ENCODE measurements around the gene NTRK3.

Gene NTRK3

DNA sequence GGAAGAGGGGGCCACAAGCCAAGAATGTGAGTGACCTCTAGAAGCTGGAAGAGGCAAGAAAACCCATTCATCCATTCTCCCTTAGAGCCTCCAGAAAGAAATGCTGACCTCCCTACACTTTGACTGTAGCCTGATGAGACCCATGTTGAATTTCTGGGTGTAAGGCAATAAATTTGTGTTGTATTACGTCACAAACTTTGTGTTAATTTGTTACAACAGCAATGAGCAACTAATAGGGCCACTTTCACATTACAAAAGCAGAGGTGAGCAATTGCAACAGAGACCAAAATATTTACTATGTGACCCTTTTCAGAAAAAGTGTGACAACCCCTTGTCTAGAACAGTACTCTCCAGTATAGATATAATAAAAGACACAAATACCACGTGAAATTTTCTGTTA lies 101.2 kb downstream of the NTRK3 start:
- H3K27me3 ChIP-seq (ENCODE audit: control insufficient read depth in 2 of 2, insufficient read depth in 2 of 2, low read length in 2 of 2): no peaks in the 10 kb centered on the region
- H3K4me1 ChIP-seq (ENCODE audit: control insufficient read depth in 2 of 2, insufficient read depth in 2 of 2, low read length in 2 of 2): no peaks in the 10 kb centered on the region
- H3K36me3 ChIP-seq (ENCODE audit: control insufficient read depth in 2 of 2, insufficient read depth in 2 of 2, low read length in 2 of 2): no peaks in the 10 kb centered on the region

DNA sequence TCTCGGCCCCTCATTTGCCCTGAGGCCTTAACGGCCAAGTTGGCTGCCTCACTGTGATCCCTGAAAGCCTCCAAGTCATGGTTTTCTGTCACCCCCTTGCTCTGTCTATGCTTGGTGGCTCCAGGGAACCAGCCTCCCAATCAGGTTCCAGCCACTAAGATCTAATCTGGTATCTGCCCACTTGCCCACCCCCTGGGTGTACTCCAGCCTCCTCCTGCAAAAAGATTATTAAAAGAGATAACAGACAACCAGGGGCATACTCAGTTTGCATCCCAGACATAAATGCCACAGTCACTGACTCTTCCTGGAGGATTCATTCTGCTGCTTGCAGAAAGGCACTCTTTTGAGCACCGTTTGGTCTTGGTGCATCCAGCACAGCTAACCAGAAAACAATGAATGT lies 103.9 kb downstream of the NTRK3 start:
- H3K9ac ChIP-seq (ENCODE audit: low read depth in 1 of 2, low read length in 2 of 2): no peak overlapping the region
- H3K9me3 ChIP-seq (ENCODE audit: control insufficient read depth in 2 of 2, low read length in 2 of 2): no peaks in the 10 kb centered on the region
- H3K27ac ChIP-seq (ENCODE audit: low read depth in 2 of 2, low read length in 2 of 2): no peak overlapping the region
- no peaks in the 10 kb centered on the region for H3K4me1 ChIP-seq (ENCODE audit: control insufficient read depth in 2 of 2, insufficient read depth in 2 of 2, low read length in 2 of 2)
- no peak overlapping the region for H3K4me3 ChIP-seq (ENCODE audit: low read length in 2 of 2)
- H3K27me3 ChIP-seq (ENCODE audit: control insufficient read depth in 2 of 2, insufficient read depth in 2 of 2, low read length in 2 of 2): no peaks in the 10 kb centered on the region
- no peaks in the 10 kb centered on the region for H3K36me3 ChIP-seq (ENCODE audit: control insufficient read depth in 2 of 2, insufficient read depth in 2 of 2, low read length in 2 of 2)

More for the DNA sequence above, 101.2 kb downstream of the NTRK3 start:
- no peak overlapping the region for H3K27ac ChIP-seq (ENCODE audit: low read depth in 2 of 2, low read length in 2 of 2)
- no peaks in the 10 kb centered on the region for H3K9me3 ChIP-seq (ENCODE audit: control insufficient read depth in 2 of 2, low read length in 2 of 2)
- H3K9ac ChIP-seq (ENCODE audit: low read depth in 1 of 2, low read length in 2 of 2): no peak overlapping the region
- H3K4me3 ChIP-seq (ENCODE audit: low read length in 2 of 2): no peak overlapping the region

DNA sequence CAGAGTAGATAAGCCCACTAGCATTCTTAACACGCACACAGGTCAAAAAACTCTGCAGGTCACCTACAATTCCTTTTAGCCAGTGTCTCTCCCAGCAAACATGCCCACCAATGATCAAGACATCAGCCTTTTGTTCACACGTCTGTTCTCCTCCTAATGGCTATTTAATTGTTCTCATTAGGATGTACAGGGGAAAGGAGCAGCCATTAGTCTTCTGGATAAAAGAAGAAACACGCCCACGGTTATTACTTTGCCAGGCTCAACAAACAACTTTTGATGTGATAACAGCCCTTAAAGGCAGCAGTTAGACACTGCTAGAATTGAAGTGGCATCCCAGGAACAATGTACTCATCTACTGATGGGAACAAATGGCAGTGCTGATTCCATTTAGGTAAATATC lies 108.8 kb downstream of the NTRK3 start:
- H3K4me1 ChIP-seq (ENCODE audit: control insufficient read depth in 2 of 2, insufficient read depth in 2 of 2, low read length in 2 of 2): no peaks in the 10 kb centered on the region
- no peaks in the 10 kb centered on the region for H3K9me3 ChIP-seq (ENCODE audit: control insufficient read depth in 2 of 2, low read length in 2 of 2)
- no peak overlapping the region for H3K9ac ChIP-seq (ENCODE audit: low read depth in 1 of 2, low read length in 2 of 2)
- H3K4me3 ChIP-seq (ENCODE audit: low read length in 2 of 2): no peak overlapping the region
- no peaks in the 10 kb centered on the region for H3K27me3 ChIP-seq (ENCODE audit: control insufficient read depth in 2 of 2, insufficient read depth in 2 of 2, low read length in 2 of 2)
- no peak overlapping the region for H3K27ac ChIP-seq (ENCODE audit: low read depth in 2 of 2, low read length in 2 of 2)
- H3K36me3 ChIP-seq (ENCODE audit: control insufficient read depth in 2 of 2, insufficient read depth in 2 of 2, low read length in 2 of 2): no peaks in the 10 kb centered on the region

DNA sequence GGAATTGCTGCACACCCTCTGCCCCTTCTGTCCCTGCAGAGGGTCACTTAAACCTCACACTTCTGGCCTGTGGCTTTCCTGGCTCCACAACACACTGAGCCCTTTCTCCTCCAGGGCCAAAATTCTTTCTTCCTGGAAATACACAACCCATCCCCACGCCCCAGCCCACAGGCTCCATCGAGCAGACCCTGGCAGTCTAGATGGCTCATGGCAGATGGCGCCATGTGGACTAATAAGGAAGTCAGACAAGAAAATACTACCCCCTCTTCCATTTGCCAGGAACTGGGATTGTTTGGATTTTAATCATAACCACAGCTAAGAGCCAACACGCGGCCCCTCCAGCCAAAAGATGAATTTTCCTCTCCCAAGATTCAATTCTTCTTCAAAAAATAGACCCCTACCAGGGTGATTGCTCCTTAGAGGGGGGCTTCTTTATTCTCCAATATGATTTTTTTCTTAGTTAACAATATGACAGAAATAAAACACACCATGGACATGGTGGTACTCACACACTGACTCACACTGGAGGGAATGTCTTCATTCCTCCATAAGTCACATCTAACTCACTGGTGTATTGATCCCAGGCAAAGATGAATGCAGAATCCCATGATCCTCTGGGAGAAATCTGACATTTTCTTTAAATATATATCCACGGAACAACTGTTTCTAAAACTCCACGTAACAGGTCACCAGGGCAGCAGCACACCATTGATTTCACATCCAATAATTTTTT lies 111.5 kb downstream of the NTRK3 start:
- Histone ChIP-seq H3K27ac (ENCODE audit: low read depth in 2 of 2, low read length in 2 of 2) (no peak overlapping the region), H3K27me3 (ENCODE audit: control insufficient read depth in 2 of 2, insufficient read depth in 2 of 2, low read length in 2 of 2) (no peaks in the 10 kb centered on the region), H3K4me1 (ENCODE audit: control insufficient read depth in 2 of 2, insufficient read depth in 2 of 2, low read length in 2 of 2) (no peaks in the 10 kb centered on the region), H3K9ac (ENCODE audit: low read depth in 1 of 2, low read length in 2 of 2) (no peak overlapping the region), H3K9me3 (ENCODE audit: control insufficient read depth in 2 of 2, low read length in 2 of 2) (no peaks in the 10 kb centered on the region), H3K36me3 (ENCODE audit: control insufficient read depth in 2 of 2, insufficient read depth in 2 of 2, low read length in 2 of 2) (no peaks in the 10 kb centered on the region), H3K4me3 (ENCODE audit: low read length in 2 of 2) (no peak overlapping the region)

DNA sequence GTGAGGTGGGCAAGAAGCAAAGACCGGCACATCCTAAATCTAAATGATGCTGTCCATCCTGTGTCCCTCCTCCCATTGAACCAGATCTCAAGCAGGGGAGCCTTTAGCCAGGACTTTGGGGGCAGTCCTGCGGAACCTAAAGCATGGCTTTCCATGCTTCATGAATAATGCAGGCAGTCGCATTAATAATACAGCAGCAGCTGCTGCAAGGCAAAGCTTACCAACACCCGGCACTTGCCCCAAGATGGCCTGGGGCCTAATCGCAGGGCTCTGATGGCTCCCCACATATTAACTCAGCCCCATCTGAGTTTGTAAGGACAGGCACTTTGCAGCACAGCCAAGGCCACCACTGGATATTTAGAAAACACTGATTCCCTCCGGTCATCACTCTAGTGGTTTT lies 114.4 kb downstream of the NTRK3 start:
- Histone ChIP-seq H3K27me3 (ENCODE audit: control insufficient read depth in 2 of 2, insufficient read depth in 2 of 2, low read length in 2 of 2) (no peaks in the 10 kb centered on the region), H3K27ac (ENCODE audit: low read depth in 2 of 2, low read length in 2 of 2) (no peak overlapping the region), H3K36me3 (ENCODE audit: control insufficient read depth in 2 of 2, insufficient read depth in 2 of 2, low read length in 2 of 2) (no peaks in the 10 kb centered on the region), H3K9ac (ENCODE audit: low read depth in 1 of 2, low read length in 2 of 2) (no peak overlapping the region), H3K4me1 (ENCODE audit: control insufficient read depth in 2 of 2, insufficient read depth in 2 of 2, low read length in 2 of 2) (no peaks in the 10 kb centered on the region), H3K9me3 (ENCODE audit: control insufficient read depth in 2 of 2, low read length in 2 of 2) (no peaks in the 10 kb centered on the region), H3K4me3 (ENCODE audit: low read length in 2 of 2) (no peak overlapping the region)

DNA sequence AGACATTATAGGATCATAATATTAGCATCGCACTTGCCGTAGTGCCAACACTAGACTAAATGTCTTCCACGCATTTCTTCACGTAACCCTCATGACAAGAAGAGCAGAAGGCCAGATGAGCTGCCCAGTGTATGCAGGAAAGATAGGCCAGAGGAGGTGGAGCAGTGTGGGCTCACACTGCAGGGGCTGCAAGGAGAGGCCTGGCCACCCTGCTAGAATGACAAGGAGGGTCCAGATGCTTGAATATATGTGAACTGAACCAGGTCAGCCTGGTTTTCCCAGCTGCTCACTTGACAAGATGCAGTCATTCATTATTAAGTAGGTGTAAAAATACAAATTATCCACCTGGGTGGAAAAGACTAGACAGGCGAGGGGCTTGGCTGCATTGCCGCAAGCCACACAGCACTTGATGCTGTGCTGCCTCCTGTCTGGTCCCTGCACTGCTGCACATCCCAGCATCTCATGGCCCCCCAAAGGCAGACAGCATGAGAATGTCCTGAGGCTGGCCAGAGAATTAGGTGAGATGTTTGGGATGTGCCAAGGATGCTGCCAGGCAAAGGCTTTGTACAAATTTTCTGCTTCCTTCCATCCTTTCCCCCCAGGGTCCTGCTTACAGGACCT lies 115.2 kb downstream of the NTRK3 start:
- no peak overlapping the region for H3K27ac ChIP-seq (ENCODE audit: low read depth in 2 of 2, low read length in 2 of 2)
- H3K27me3 ChIP-seq (ENCODE audit: control insufficient read depth in 2 of 2, insufficient read depth in 2 of 2, low read length in 2 of 2): no peaks in the 10 kb centered on the region
- H3K4me3 ChIP-seq (ENCODE audit: low read length in 2 of 2): no peak overlapping the region
- no peaks in the 10 kb centered on the region for H3K4me1 ChIP-seq (ENCODE audit: control insufficient read depth in 2 of 2, insufficient read depth in 2 of 2, low read length in 2 of 2)
- no peak overlapping the region for H3K9ac ChIP-seq (ENCODE audit: low read depth in 1 of 2, low read length in 2 of 2)
- no peaks in the 10 kb centered on the region for H3K36me3 ChIP-seq (ENCODE audit: control insufficient read depth in 2 of 2, insufficient read depth in 2 of 2, low read length in 2 of 2)
- H3K9me3 ChIP-seq (ENCODE audit: control insufficient read depth in 2 of 2, low read length in 2 of 2): no peaks in the 10 kb centered on the region

DNA sequence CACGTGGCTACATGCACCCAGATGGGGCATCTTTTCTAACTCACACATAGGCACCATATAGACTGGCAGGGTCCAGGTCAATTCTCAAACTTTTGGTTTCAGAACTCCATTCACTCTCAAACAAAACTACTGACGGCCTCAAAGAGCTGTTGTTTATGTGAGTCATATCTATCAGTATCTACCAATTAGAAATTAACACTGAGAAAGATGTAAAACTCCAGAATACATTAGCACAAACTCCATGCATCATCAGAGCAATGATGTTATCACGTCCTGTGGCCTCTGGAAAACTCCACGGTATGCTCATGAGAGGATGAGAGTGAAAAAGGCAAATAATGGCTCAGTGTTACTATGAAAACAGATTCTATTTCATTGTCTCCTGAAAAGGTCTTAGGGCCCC lies 116.1 kb downstream of the NTRK3 start:
- H3K36me3 ChIP-seq (ENCODE audit: control insufficient read depth in 2 of 2, insufficient read depth in 2 of 2, low read length in 2 of 2): no peaks in the 10 kb centered on the region
- no peaks in the 10 kb centered on the region for H3K9me3 ChIP-seq (ENCODE audit: control insufficient read depth in 2 of 2, low read length in 2 of 2)
- H3K4me1 ChIP-seq (ENCODE audit: control insufficient read depth in 2 of 2, insufficient read depth in 2 of 2, low read length in 2 of 2): no peaks in the 10 kb centered on the region
- no peak overlapping the region for H3K4me3 ChIP-seq (ENCODE audit: low read length in 2 of 2)
- no peak overlapping the region for H3K9ac ChIP-seq (ENCODE audit: low read depth in 1 of 2, low read length in 2 of 2)
- no peak overlapping the region for H3K27ac ChIP-seq (ENCODE audit: low read depth in 2 of 2, low read length in 2 of 2)
- H3K27me3 ChIP-seq (ENCODE audit: control insufficient read depth in 2 of 2, insufficient read depth in 2 of 2, low read length in 2 of 2): no peaks in the 10 kb centered on the region

DNA sequence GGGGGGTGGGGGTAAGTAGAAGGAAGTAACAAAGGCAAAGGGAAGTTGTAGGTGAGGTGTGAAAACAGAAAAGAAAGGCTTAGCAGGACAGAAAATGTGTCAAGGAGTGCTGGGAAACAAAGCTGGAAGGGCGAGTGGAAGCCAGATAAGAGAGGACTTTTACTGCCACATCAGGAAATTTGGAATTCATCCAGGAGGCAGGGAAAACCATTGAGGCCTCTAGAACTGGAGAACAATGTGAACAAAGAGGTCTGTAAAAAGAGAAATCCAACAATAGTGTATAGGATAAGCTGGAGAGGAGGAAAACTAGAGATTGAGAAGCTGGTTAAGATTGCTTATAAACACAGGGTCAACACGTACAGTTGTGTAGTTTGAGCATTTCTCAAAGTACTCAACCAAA lies 116.6 kb downstream of the NTRK3 start:
- H3K27me3 ChIP-seq (ENCODE audit: control insufficient read depth in 2 of 2, insufficient read depth in 2 of 2, low read length in 2 of 2): no peaks in the 10 kb centered on the region
- no peak overlapping the region for H3K9ac ChIP-seq (ENCODE audit: low read depth in 1 of 2, low read length in 2 of 2)
- no peaks in the 10 kb centered on the region for H3K9me3 ChIP-seq (ENCODE audit: control insufficient read depth in 2 of 2, low read length in 2 of 2)
- H3K36me3 ChIP-seq (ENCODE audit: control insufficient read depth in 2 of 2, insufficient read depth in 2 of 2, low read length in 2 of 2): no peaks in the 10 kb centered on the region
- no peaks in the 10 kb centered on the region for H3K4me1 ChIP-seq (ENCODE audit: control insufficient read depth in 2 of 2, insufficient read depth in 2 of 2, low read length in 2 of 2)
- H3K4me3 ChIP-seq (ENCODE audit: low read length in 2 of 2): no peak overlapping the region
- H3K27ac ChIP-seq (ENCODE audit: low read depth in 2 of 2, low read length in 2 of 2): no peak overlapping the region

DNA sequence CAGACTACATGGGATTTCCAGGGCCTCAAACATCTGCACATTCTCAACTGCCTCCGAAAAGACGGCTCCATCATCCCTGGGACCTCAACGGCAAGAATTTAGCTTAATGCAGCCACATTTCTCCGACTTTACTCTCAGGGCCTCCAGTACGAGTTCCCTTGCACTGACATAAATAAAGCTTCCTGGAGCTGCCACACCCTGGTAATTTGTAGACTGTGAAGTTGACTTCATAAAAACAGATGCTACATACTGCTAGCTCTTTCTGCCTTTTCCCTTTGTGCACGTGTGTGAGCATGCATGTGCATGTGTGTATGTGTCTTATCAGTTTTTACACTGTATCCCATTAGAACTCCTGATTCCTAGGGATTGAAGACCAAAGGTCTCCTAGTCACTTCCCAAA lies 122.7 kb downstream of the NTRK3 start:
- no peaks in the 10 kb centered on the region for H3K4me1 ChIP-seq (ENCODE audit: control insufficient read depth in 2 of 2, insufficient read depth in 2 of 2, low read length in 2 of 2)
- H3K27ac ChIP-seq (ENCODE audit: low read depth in 2 of 2, low read length in 2 of 2): no peak overlapping the region
- no peaks in the 10 kb centered on the region for H3K27me3 ChIP-seq (ENCODE audit: control insufficient read depth in 2 of 2, insufficient read depth in 2 of 2, low read length in 2 of 2)
- no peaks in the 10 kb centered on the region for H3K9me3 ChIP-seq (ENCODE audit: control insufficient read depth in 2 of 2, low read length in 2 of 2)
- H3K9ac ChIP-seq (ENCODE audit: low read depth in 1 of 2, low read length in 2 of 2): no peak overlapping the region
- no peak overlapping the region for H3K4me3 ChIP-seq (ENCODE audit: low read length in 2 of 2)
- H3K36me3 ChIP-seq (ENCODE audit: control insufficient read depth in 2 of 2, insufficient read depth in 2 of 2, low read length in 2 of 2): no peaks in the 10 kb centered on the region

DNA sequence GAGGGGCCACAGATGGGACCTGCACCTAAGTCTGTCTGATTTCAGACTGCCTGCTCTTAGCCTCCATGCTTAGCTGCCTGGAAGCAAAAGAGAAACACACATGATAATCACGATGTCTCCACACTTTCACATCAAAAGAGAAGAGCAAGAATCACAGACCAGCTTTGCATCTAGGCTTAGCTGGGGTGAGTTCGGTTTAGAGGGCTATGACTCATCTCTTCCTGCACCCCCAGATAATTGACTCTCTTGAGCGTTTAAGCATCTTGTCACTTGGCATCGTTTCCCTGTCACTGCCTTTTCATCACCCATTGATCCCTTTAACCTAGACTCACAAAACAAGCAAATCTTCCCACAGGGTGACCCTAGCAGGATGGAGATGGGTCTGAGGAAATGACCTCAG lies 124.0 kb downstream of the NTRK3 start:
- no peak overlapping the region for H3K9ac ChIP-seq (ENCODE audit: low read depth in 1 of 2, low read length in 2 of 2)
- H3K4me3 ChIP-seq (ENCODE audit: low read length in 2 of 2): no peak overlapping the region
- H3K27me3 ChIP-seq (ENCODE audit: control insufficient read depth in 2 of 2, insufficient read depth in 2 of 2, low read length in 2 of 2): no peaks in the 10 kb centered on the region
- no peaks in the 10 kb centered on the region for H3K4me1 ChIP-seq (ENCODE audit: control insufficient read depth in 2 of 2, insufficient read depth in 2 of 2, low read length in 2 of 2)
- H3K27ac ChIP-seq (ENCODE audit: low read depth in 2 of 2, low read length in 2 of 2): no peak overlapping the region
- no peaks in the 10 kb centered on the region for H3K9me3 ChIP-seq (ENCODE audit: control insufficient read depth in 2 of 2, low read length in 2 of 2)
- H3K36me3 ChIP-seq (ENCODE audit: control insufficient read depth in 2 of 2, insufficient read depth in 2 of 2, low read length in 2 of 2): no peaks in the 10 kb centered on the region

Data from mucosa of rectum (tissue), 2 donors.